DMS 273 treated with DMSO at 0.1 percent for 48 hours (cell line): ENCODE data around the gene HSD17B1.
"Not testable (repeated sequence)": the region's sequence is repeated elsewhere in the genome, so short reads cannot be mapped to it uniquely, and the experiment has no call there.

Source experiments
- DNase-seq: peaks from one replicate; lab custom pipeline; 2025; lab: John Stamatoyannopoulos, UW

Gene HSD17B1

DNA sequence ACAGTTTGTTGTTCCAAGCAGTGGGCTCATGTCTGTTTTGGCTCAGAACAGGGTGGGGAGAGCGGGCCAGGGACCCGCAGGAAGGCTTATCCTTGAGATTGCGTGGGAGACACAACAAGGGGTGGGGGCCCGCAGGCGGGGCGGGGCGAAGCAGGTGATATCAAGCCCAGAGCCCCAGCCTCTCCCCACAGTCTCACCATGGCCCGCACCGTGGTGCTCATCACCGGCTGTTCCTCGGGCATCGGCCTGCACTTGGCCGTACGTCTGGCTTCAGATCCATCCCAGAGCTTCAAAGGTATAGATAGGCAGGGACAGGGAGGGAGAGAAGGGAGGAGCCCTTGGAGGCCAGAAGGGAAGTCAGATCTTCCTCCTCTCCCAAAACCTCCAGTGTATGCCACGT, at the start of gene HSD17B1:
Gene HSD17B1 (plus strand): TSS at position 188 of the 400 bp plus-strand sequence. CDS start 11 bp downstream, at position 199.
- DNase-seq, result not testable (repeated sequence)

DNA sequence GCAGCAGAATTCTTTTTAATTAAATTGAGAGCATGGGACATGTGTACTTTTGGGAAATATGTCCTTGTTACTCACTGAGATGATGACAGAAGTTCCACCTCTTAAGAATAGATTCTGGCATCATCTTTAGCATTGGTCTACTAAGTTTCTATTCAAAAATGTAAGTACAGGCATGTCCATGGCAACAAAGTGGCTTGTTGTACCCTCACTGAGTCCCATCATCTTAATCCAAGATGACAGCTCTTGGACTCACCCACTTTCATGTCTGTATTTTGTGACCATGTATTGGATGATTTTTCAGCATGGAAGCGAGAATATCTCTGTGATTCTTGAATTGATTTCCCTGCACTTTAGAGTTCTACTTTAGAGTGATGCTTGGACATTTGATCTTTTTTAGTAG, 49.8 kb upstream of the HSD17B1 start:
- no peak for DNase-seq

DNA sequence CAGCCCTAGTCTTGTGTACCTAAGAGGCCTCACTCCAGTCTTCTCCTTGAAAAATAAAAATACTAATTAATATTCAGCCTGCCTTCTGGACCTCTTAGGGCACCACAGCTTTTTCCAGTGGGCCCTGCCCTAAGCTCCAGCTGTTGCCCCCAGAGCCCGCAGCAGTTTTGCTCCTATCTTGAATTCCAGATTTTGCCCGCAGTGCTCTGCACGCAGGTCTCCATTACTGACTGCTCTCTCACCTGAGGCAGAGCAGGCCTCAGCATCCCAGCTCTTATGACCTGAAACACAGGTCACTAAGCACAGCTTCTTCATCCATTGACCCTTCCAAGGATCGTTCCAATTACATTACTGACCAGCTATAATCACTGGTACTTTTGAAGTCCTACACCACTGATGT, 45.1 kb upstream of the HSD17B1 start:
- DNase-seq, result no peak

GRCh38 chr17:42508426-42509165, 44.1 kb upstream of the HSD17B1 start:
- no peak for DNase-seq

DNA sequence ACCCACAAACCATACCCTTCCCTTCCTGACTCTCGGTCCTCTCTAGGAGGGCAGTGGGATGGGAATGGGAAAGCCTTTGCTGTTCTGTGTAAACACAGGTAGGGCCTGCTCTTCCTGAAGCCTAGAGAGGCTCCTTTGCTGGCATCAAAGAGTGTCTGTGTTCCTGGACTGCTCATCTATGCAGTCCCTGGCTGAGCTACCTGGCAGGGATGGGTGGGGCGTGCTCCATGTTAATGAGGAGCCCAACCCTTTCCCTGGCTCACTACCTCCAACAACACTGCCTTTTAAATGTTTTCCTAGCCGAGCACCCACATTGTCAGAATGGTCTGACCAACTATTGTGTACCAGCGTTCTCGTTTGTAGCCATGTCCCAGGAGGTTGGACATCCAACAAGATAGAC, 43.3 kb upstream of the HSD17B1 start:
- DNase-seq, result no peak

- DNase-seq, result no peak
Measured at GRCh38 chr17:42509841-42510240, 42.9 kb upstream of the HSD17B1 start.

- no peak for DNase-seq
Measured at GRCh38 chr17:42512246-42512645, 40.5 kb upstream of the HSD17B1 start.

DNA sequence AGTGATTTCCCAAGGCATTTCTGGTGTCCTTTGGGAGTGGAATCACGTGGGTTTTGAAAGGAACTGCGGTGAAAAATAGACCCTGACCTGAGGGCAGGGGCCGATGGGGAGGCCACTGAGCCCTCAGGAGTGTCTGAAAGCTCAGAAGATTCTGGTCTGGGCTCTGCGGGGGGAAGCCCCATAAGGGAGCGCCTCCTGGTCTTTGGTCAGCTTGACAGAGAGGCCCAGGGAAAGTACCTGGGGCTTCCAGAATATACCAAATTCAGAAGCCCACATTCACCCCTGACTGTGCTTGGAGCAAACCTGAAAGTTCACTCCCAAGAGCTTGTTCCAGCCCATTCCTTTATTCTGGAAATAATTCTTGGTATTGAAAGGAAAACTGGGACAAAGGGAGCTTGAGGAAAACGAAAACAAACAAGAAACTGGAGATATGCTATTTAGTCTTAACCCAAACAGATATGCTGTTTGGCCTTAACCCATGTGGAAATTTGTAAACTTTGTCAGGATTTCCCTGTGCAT, 39.9 kb upstream of the HSD17B1 start:
- DNase-seq, result no peak

DNA sequence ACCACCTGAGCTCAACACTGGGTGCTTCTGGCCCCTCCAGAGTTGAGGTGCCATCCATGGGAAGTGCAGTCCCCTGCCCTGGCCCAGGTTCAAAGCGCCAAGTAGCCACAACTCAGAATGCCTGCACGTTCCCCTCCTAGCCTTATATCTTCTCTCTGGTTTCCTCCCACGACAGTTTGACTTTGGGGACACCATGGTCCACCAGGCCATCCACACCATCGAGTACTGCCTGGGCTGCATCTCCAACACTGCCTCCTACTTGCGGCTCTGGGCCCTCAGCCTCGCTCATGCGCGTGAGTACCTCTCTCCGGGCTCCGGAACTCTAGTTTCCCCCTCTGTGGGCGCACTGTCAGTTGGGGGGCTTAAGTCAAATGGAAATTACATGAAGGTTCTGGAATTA, 39.0 kb upstream of the HSD17B1 start:
- no peak for DNase-seq

DNA sequence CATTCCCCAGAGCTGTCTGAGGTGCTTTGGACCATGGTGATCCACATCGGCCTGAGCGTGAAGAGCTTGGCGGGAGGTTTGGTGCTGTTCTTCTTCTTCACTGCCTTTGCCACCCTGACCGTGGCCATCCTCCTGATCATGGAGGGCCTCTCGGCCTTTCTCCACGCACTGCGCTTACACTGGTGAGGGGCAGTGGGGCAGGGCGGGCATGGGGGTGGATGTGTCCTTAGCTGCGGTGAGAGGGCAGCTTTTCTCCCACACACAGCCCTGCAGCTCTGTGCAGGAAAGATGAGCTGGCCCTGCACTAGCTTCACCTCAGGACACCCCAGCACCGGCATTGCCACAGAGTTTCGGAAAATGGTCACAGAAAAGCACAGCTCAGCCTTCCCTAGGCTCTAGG, 38.4 kb upstream of the HSD17B1 start:
- DNase-seq, result no peak

DNA sequence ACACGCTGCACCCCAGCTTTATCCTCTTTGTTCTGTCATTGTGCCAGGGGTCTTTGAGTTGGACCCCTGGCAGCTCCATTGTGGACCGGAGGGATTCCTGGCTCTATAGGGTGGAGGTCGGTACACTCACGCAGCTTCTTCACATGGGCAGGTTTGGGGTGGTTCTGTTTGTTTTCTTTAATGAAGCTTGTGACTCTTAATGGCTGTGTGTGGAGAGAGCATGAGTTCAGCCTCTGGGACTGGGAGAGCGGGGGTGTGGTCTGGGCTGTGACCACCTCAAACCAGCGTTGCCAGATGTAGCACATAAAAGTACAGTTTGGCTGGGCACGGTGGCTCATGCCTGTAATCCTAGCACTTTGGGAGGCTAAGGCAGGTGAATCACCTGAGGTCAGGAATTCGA, 37.9 kb upstream of the HSD17B1 start:
- no peak for DNase-seq

DNA sequence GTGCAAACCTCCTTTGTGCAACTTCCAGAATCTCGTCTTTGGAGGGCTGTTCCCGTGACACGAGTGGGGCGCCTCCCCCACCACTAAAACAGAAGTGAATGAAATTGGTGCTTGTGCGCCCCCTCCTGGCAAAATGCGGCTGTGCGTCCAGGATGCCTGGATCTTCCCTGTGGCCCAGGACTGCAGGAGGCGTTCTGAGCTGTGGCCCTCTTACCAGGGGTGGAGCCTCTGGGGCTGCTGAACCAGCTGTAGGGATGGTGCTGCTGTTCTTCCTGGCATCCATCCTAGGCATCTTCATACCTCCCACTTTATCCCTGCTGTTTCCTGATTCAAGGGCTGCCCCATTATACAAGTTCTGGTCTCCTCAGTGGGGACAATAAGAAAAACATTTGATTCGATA, 35.2 kb upstream of the HSD17B1 start:
- peak; percentile 77 for DNase-seq

DNA sequence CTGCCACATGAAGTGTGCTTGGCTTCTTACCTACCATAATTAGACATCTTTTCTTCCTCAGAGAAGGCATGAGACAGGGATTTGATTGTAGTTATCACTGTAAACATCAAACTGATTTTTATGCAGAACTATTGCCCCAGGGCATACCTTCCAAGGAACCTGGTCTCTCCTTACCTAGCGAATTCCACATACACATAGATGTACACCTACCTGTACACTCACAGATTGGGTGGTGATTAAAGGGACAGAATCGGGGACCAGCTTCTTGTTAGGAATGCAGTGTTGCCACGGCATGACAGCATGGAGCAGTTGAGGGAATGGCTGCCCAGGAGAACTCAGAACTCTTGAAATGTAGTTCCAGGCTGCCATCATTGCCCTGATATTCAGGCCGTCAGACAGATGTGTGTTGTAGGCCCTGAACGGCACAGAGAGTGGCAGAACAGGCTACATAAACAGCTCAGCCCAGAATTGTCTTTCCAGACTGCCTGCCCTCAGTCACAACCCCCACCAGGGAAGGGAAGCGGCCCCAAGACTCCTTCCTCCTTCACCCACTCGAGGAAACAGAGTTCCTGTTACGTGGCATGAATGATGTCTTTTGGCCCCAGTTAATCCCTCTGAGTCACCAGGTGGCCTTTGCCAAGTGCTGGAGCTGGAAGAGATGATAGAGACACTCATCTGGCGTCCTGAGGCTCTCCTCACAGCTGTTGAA, 34.5 kb upstream of the HSD17B1 start:
- DNase-seq, result peak; percentile 43

- peak; percentile 81 for DNase-seq
Measured at GRCh38 chr17:42518755-42519545, 33.8 kb upstream of the HSD17B1 start.

GRCh38 chr17:42519546-42520491, 32.9 kb upstream of the HSD17B1 start:
- DNase-seq, result peak; percentile 34

DNA sequence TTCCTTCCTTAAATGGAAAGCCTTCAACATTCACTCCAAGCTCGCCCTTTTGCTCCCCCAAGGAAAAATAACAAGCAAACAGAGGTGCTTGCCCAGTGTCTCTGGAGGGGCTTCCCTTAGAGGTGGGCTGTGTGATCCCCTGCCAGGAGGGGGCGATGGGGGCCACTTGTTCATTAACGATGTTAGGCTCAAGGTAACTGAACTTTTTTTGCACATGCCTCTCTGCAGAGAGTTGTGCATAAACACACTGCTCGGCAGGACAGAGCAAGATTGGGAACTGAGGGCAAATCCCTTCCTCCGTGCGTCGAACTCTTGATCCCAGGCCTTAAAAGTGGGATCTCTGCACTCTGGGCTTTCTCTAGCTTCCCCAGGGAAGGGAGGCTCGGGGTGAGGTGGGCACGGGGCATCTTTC, 32.2 kb upstream of the HSD17B1 start:
- DNase-seq, result no peak

DNA sequence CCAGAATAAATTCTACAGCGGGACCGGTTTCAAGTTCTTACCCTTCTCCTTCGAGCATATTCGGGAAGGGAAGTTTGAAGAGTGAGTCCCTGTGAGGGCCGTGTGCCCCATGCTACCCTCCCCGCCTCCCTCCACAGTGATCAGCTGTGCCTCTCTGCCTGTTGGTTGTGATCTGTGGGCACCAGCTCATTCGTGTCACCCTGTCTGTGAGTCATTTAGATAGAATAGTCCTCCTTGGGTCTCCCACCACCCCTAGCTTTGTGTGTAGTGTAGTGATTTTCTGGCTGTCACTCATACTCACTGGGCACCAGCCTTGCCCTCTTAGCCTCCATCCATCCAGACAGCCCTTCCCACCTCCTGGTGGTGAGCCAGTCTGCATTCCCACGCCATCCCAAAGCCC, 31.7 kb upstream of the HSD17B1 start:
- DNase-seq, result no peak

GRCh38 chr17:42521666-42522262, 31.0 kb upstream of the HSD17B1 start:
- no peak for DNase-seq

DNA sequence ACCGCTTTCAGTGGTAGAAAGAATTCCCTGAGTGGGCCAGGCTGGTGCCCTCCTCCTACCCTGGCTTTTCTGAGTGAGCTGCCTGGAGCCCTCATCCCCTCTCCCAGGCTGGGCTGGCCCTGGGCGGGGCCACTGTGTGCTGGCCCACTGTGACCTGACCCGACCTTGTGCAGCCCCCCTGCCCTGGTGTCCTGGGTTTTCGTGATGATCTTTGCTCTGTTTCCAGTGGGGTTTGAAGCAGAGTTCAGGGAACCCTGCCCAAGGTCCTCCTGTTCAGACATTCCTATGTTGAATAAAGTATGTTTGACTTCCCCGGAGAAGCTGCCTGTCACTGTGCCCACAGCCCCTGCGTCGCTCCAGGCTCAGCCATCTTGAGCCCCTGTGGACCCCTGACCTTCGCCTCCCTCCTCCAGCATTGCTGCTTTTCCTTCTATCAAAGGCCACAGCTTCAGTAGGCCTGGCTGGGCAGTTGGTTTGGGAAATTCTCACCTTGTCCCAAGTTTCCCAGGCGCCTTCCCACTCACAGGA, 30.4 kb upstream of the HSD17B1 start:
- DNase-seq, result no peak

DNA sequence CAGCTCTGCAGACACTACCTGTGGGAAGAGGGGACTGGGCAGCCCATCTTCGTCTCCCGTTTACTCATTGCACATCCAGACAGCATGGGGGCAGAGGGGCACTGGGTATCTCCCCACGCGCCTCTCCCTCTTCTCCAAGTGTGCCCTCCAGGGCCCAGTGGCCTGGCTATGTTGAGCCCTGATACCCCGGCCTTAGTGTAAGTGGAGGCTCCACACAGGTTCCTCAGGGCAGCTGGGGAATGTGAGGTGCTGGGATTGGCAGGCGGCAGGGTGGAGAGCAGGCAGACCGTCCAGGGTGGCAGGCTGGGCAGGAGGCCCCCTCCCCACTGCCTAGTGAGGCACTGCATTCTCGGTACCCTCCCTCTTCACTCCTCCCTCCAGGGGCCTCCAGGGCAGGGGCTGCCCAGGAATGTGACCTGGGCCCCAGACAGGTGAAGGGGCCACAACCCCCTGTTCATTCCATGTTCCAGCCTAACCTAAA, 29.9 kb upstream of the HSD17B1 start:
- DNase-seq, result no peak

GRCh38 chr17:42525221-42525620, 27.5 kb upstream of the HSD17B1 start:
- DNase-seq, result no peak
